GM12865 (cell line): ENCODE results near the gene BAZ2B.
"Not testable (repeated sequence)": the region's sequence is repeated elsewhere in the genome, so short reads cannot be mapped to it uniquely, and the experiment has no call there.

Source experiments
- DNase-seq: peaks from one replicate; pipeline ENCODE4 v3.0.0; 2010; ENCODE audit warnings: low read depth
- H3K4me3 ChIP-seq: 2 replicates; pipeline ENCODE4 v1.5.1; 2011; ENCODE audit warnings: mild to moderate bottlenecking, low read depth, low read length, control low read depth
- TF ChIP-seq, protein P1 (sequence below): IDR thresholded peaks from 2 replicates; pipeline ENCODE4 v1.5.1; 2011; ENCODE audit warnings: low read length, control low read depth, low read depth, inconsistent platforms; ENCODE audit not compliant: insufficient read depth; ENCODE audit errors: missing control alignments

BAZ2B gene

DNA sequence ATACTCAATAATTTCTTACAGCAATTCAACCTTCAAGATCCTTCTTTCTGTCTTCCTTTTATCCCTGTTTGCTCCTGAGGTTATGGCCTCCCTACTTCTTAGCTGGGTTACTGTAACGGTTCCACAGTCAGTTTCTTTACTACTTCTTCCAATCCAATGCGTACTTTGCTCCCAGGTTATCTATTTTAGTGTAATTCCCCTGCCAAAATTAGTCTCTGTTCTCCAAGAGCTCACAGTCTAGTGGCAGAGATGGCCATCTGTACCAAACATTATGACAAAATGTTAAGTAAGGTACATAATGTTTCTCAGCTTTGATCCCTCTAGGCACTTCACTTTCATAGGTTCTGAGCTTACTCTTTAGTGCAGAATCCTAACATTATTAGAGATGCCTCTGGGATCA lies 244.8 kb downstream of the BAZ2B start:
- DNase-seq, result no peak
- TF ChIP-seq, protein P1, sequence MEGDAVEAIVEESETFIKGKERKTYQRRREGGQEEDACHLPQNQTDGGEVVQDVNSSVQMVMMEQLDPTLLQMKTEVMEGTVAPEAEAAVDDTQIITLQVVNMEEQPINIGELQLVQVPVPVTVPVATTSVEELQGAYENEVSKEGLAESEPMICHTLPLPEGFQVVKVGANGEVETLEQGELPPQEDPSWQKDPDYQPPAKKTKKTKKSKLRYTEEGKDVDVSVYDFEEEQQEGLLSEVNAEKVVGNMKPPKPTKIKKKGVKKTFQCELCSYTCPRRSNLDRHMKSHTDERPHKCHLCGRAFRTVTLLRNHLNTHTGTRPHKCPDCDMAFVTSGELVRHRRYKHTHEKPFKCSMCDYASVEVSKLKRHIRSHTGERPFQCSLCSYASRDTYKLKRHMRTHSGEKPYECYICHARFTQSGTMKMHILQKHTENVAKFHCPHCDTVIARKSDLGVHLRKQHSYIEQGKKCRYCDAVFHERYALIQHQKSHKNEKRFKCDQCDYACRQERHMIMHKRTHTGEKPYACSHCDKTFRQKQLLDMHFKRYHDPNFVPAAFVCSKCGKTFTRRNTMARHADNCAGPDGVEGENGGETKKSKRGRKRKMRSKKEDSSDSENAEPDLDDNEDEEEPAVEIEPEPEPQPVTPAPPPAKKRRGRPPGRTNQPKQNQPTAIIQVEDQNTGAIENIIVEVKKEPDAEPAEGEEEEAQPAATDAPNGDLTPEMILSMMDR, result no peak
- no peak overlapping the region for H3K4me3 ChIP-seq

DNA sequence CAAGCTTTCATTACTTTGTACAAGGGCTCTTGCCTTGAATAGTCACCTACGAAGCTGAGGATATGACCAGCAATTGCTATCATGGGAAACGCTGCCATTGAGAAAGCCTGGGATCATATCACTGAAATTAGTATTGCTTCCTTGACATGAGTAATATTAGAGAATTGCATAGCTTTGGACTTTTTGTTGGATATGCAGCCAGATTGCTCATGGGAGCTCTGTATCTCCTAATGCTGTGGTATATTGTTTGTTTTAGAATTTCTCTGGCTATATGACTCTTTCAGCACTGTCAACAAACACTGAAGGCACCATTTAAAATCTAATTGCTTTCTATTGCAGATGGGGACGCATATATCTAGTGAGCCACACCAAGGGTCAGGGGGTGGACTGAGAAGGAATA lies 249.8 kb downstream of the BAZ2B start:
- no peak overlapping the region for H3K4me3 ChIP-seq
- TF ChIP-seq, protein P1, result no peak

GRCh38 chr2:159362816-159363251 lies 253.5 kb downstream of the BAZ2B start:
- DNase-seq, result no peak
- H3K4me3 ChIP-seq, result no peak overlapping the region
- TF ChIP-seq, protein P1, result no peak

More for the DNA sequence above, 249.8 kb downstream of the BAZ2B start:
- no peak for DNase-seq

- no peak overlapping the region for H3K4me3 ChIP-seq
- no peak for DNase-seq
- TF ChIP-seq, protein P1, result no peak
Observed at GRCh38 chr2:159362094-159362493, 254.3 kb downstream of the BAZ2B start.

DNA sequence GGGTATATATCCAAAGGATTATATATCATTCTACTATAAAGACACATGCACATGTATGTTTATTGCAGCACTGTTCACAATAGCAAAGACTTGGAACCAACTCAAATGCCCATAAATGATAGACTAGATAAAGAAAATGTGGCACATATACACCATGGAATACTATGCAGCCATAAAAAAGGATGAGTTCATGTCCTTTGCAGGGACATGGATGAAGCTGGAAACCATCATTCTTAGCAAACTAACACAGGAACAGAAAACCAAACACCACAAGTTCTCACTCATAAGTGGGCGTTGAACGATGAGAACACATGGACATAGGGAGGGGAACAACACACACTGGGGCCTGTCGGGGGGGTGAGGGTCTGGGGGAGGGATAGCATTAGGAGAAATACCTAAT lies 254.7 kb downstream of the BAZ2B start:
- H3K4me3 ChIP-seq, result not testable (repeated sequence)

DNA sequence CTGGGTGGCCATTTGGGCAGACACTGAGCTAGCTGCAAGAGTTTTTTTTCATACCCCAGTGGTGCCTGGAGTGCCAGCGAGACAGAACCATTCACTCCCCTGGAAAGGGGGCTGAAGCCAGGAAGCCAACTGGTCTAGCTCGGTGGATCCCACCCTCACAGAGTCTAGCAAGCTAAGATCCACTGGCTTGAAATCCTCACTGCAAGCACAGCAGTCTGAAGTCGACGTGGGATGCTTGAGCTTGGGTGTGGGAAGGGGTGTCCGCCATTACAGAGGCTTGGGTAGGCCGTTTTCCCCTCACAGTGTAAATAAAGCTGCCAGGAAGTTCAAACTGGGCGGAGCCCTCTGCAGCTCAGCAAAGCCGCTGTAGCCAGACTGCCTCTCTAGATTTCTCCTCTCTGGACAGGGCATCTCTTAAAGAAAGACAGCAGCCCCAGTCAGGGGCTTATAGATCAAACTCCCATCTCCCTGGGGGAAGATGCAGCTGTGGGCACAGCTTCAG lies 260.2 kb downstream of the BAZ2B start:
- H3K4me3 ChIP-seq, result no peak overlapping the region
- no peak for DNase-seq
- TF ChIP-seq, protein P1, result no peak

More for the DNA sequence above, 254.7 kb downstream of the BAZ2B start:
- DNase-seq, result not testable (repeated sequence)

GRCh38 chr2:159351977-159352376 lies 264.4 kb downstream of the BAZ2B start:
- DNase-seq, result no peak
- no peak overlapping the region for H3K4me3 ChIP-seq
- TF ChIP-seq, protein P1, result no peak
